NCI-H146 (cell line): ENCODE results near the gene RNF212.

Experiments
- DNase-seq: peaks from one replicate; lab custom pipeline; 2025; lab: John Stamatoyannopoulos, UW

Gene RNF212

GRCh38 chr4:1036095-1036494 lies 77.3 kb downstream of the RNF212 start:
- DNase-seq = no peak

- no peak for DNase-seq
Measured at GRCh38 chr4:1035510-1035909, 77.9 kb downstream of the RNF212 start.

GRCh38 chr4:1033840-1034551 lies 79.4 kb downstream of the RNF212 start:
- DNase-seq = no peak

- no peak for DNase-seq
Measured at GRCh38 chr4:1032861-1033260, 80.5 kb downstream of the RNF212 start.

DNA sequence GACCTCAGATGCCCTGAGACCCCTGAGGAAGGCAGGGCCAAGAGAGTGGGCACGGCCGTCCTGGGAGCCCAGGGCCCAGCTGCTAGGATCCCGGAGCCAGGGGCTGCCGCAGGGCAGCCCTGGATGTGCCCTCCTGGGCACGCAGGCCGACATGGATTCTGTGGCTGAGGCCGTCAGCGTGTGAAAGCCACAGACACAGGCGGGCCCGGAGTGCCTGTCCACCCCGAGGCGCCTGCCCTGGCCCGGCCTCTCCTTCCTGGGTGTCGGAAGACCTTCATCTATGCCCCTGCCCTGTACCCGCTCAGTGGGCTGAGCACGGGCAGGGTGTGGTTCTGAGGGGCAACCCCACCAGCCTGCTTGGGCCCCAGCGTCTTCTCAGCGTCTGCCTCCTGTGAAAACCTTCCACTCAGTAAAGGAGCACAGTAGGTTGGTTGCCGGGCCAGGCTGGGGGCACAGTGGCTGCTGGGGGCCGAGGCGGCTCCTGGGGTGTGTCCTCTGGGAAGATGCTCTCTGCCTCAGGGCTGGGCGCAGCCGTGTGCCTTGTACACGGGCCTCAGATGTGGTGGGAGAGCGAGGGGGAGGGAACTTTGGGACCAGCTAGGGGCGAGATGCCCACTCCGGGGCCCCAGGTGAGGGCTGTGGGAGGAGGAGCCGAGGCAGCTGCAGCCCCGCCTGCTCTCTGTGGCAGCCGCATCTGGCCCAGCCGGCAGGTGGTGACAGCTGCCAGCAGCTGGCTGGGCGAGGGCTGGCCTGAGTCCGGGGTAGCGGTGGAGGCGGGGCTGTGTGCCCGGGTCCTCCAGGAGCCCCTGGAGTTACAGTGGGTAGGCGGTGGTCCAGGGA lies 81.2 kb downstream of the RNF212 start:
- DNase-seq = no peak

DNA sequence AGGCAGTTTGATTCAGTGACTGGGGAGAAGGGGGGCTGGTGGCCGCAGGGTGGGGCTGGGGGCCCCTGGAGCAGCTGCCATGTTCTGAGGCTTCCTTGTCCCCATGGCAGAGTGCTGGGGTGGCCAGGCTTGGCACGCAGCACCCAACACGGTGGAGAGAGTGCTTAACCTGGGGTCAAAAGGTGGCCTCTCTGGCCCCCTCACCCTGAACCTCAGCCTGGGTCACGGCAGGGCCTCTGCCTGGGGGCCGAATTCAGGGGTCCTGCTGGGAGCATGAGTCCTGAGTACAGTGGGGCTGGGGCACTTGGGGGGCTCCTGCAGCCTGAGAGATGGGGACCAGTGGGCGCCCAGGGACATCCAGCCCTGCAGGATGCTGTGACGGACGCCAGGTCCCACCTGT lies 82.0 kb downstream of the RNF212 start:
- no peak for DNase-seq

DNA sequence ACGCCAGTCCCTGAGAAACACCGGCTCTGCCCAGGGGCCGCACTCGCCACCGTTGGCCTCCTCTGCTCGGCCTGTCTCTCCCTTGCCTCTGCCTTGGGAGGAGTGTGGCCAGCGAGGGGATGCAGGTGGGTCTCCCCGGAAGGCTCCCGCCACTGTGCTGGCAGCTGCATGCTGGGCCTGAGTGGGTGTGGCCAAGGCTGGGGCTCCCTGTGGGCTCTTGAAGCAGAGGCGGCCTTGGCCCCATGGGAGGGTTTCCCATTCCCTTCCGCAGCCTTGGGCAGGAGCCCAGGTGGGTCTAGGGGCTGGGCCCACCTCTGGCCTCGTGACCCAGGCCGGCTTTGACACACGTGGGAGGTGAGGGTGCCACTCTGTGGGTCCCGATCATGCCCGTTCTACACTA lies 82.8 kb downstream of the RNF212 start:
- no peak for DNase-seq

DNA sequence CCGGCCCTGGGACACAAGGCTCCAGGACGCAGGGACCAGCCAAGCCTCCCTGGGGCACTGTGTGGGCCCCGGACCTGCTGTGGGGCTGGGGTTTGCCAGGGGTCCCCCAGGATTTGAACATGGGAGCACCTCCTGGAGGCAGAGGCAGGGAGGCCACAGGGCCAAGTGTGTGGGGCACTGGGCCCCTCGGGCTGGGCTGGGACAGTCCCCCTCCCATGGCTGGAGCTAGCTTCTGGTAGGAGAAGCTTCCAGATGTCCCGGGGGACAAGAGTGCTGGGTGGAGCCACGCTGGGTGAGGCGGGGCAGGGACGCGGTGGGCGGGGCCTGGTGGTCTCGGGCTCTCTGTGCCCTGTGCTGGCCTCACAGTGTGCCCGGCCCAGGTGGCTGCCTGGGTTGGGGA lies 83.3 kb downstream of the RNF212 start:
- no peak for DNase-seq

GRCh38 chr4:1029529-1029928 lies 83.8 kb downstream of the RNF212 start:
- DNase-seq = no peak

- DNase-seq = no peak
Measured at GRCh38 chr4:1028574-1029220, 84.7 kb downstream of the RNF212 start.

DNA sequence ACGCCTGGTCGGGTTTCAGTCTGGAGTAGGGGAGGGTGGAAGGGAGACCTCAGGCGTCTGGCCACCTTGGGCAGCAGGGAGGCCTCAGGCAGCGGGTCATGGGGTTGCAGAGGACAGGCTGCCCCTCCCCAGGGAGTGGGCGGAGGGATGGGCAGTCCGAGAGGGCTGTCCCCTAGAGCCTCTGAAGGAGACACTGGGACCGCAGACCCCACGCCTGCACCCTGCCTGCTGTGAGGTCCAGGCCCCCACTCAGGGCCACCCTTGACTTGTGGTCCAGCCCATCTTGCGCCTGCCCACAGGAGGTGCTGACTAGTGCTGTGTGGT lies 85.5 kb downstream of the RNF212 start:
- DNase-seq = no peak

DNA sequence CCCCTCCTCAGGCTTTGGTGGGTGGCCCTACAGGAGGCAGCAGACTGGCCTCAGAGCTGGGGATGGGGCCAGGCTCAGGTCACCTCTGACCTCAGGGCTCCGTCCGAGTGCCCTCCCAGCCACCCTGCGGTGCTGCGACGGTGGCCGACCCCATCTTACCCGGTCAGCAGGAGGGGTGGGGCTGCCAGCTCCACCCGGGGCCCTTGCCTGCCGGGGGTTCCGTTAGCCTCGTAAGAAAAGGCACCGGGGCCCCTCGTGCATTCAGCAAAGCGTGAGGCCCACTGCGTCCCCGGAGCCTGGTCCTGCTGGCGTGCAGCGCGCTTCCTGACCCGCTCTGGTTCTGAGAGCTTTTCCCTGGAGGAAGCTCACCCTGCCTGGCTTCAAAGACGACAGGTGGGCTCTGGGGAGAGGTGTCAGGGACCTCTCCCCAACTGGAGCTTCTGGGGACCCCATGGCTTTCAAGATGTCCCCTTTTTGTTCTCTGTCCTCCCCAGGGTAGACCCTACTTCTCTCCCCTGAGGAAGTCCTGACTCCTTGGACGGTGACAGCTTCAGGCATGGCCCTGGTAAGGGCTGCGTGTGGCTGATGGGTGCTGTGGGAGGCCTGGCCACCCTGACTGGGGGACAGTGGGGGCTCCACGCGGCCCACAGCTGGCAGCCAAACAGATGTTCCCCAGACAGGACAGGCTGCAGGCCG lies 86.0 kb downstream of the RNF212 start:
- DNase-seq = no peak

GRCh38 chr4:1026115-1026514 lies 87.2 kb downstream of the RNF212 start:
- DNase-seq = no peak

DNA sequence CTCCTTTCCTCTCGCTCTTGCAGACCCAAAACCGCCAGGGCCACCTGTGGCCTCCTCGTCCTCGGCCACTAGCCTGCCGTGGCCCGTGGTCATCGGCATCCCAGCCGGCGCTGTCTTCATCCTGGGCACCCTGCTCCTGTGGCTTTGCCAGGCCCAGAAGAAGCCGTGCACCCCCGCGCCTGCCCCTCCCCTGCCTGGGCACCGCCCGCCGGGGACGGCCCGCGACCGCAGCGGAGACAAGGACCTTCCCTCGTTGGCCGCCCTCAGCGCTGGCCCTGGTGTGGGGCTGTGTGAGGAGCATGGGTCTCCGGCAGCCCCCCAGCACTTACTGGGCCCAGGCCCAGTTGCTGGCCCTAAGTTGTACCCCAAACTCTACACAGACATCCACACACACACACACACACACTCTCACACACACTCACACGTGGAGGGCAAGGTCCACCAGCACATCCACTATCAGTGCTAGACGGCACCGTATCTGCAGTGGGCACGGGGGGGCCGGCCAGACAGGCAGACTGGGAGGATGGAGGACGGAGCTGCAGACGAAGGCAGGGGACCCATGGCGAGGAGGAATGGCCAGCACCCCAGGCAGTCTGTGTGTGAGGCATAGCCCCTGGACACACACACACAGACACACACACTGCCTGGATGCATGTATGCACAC lies 88.3 kb downstream of the RNF212 start:
- no peak for DNase-seq

DNA sequence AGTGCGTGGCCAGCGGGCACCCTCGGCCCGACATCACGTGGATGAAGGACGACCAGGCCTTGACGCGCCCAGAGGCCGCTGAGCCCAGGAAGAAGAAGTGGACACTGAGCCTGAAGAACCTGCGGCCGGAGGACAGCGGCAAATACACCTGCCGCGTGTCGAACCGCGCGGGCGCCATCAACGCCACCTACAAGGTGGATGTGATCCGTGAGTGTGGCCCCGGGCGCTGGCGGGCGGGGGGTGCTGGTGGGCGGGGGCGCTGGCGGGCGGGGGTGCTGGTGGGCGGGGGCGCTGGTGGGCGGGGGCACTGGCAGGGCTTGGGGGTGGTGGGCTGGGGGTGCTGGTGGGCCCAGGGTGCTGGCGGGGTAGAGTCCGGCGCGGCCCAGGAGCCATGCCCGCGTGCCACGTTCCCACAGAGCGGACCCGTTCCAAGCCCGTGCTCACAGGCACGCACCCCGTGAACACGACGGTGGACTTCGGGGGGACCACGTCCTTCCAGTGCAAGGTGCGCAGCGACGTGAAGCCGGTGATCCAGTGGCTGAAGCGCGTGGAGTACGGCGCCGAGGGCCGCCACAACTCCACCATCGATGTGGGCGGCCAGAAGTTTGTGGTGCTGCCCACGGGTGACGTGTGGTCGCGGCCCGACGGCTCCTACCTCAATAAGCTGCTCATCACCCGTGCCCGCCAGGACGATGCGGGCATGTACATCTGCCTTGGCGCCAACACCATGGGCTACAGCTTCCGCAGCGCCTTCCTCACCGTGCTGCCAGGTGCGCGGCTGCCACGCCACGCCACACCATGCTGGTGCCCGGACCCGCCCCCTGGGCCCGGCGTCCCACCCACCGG lies 89.2 kb downstream of the RNF212 start:
- no peak for DNase-seq

DNA sequence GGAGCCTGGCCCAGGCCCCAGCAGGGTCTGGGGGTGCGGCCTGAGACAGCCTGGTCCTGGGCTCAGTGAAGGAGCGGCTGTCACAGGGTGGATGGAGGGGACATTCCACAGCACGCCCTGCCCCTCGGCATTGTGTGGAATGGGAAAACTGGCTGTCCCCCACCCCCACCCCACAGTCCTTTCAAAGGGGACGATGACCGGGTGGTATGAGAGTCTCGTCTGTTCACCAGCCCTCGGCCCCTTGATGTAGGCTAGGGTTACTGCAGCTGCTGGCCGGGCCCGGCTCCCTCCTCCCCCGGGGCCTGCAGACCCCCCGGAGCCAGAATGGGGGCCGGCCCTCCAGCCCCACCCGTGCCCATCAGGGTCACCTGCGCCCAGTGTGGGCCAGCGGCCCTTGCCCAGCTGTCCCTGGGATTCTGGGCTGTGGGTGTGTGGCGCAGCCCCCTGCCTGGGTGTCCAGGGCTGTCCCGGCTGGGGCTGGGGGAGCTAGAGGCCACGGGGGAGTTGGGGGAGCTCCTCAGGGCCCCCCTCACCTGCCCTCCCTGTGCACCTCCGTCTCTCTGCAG lies 90.2 kb downstream of the RNF212 start:
- no peak for DNase-seq

DNA sequence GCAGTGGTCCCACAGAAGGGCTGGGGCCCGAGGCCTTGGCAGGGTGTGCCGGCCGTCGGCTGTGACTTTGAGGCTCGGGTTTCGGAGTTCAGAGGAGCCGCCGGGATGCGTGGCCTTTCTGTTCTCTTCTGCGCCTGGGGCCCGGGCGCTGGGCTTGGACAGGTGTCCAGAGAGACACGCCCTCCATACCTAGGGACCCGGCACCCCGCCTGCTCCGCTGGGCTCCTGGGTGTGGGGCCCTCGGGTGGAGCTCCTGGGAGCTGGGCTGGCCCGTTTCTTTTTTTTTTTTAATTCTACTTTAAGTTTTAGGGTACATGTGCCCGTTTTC lies 90.7 kb downstream of the RNF212 start:
- no peak for DNase-seq

DNA sequence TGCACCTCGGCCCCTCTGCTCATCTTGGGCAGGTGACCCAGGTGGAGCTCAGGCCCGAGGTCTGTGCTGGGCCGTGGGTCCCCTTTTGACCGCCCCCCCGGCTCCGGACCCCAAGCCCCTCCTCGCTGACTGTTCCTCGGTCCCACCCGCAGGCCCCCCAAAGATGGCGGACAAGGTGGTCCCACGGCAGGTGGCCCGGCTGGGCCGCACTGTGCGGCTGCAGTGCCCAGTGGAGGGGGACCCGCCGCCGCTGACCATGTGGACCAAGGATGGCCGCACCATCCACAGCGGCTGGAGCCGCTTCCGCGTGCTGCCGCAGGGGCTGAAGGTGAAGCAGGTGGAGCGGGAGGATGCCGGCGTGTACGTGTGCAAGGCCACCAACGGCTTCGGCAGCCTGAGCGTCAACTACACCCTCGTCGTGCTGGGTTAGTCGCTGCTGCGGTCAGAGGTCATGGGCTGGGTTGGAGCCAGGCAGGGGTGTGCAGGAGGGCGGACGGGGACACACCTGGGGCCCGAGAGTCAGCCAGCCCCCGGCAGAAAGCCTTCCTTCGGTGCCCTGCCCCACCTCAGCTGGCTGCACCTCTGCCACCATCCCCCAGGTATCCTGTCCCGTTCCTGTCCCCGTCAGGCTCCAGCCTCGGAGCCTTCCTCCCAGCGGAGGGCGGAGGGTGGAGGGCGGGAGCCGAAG lies 91.2 kb downstream of the RNF212 start:
- DNase-seq = no peak
